ENCODE measurements around the gene GM2A. TPM values are rescaled to one million over a fixed set of nuclear protein-coding genes. Genes with fewer than 3 reads are reported as not detected.
A peak's percentile ranks its signal among the peaks of the same experiment; 100 is the strongest.

GM2A gene
- total and polyA plus RNA-seq, 2 of the 8 experiments (the other 6 are each of a cell fraction or from before 2014, with no cell fraction given), result 18.5 to 32.2 TPM

GRCh38 chr5:151252762-151253604 lies at the start of gene GM2A (continued):
- no peak for TF ChIP-seq RXRA (IDR thresholded peaks at IDR 0.05; ENCODE audit: insufficient read depth, low read depth, low read length)
- TF ChIP-seq EGR1 (IDR thresholded peaks at IDR 0.05; ENCODE audit: borderline replicate concordance, low read depth, low read length), result peak; percentile 88; the same call in 1 of the 2 replicates
- TF ChIP-seq CREB1 (IDR thresholded peaks at IDR 0.05), result no peak
- TF ChIP-seq SIN3A (conservative IDR thresholded peaks at IDR 0.05 in 1 of 2, IDR thresholded peaks at IDR 0.05 in 1 of 2; ENCODE audit: low read depth in 1 of 2, low read length in 2 of 2), result 0 out of 4 replicates have a peak, but pooled peaks of 1 of the 2 experiments have one; percentile 13
- peak; percentile 79 for TF ChIP-seq CEBPB (IDR thresholded peaks at IDR 0.05; ENCODE audit: low read depth, low read length)
- no peak for TF ChIP-seq GABPA (IDR thresholded peaks at IDR 0.05; ENCODE audit: borderline replicate concordance, insufficient read depth, low read length)
- TF ChIP-seq EP300 (IDR thresholded peaks at IDR 0.05; ENCODE audit: borderline replicate concordance in 1 of 2, low read depth in 2 of 2, low read length in 2 of 2), result no peak
- no peak; a peak in 1 of 4 replicates for TF ChIP-seq RAD21 (IDR thresholded peaks at IDR 0.05 in 1 of 2, conservative IDR thresholded peaks at IDR 0.05 in 1 of 2; ENCODE audit: low read depth in 2 of 2, low read length in 2 of 2)
- TF ChIP-seq SP1 (IDR thresholded peaks at IDR 0.05; ENCODE audit: low read depth, low read length), result peak; percentile 89
- peak; percentile 88 for TF ChIP-seq TAF1 (IDR thresholded peaks at IDR 0.05; ENCODE audit: low read depth, low read length)
- TF ChIP-seq GTF2F1 (IDR thresholded peaks at IDR 0.05; ENCODE audit: borderline replicate concordance, low read depth, low read length), result no peak
- TF ChIP-seq TBP (IDR thresholded peaks at IDR 0.05; ENCODE audit: low read depth, low read length), result peak; percentile 89
- 0 out of 2 replicates have a peak, but pooled peaks have one; percentile 4 for TF ChIP-seq USF2 (IDR thresholded peaks at IDR 0.05; ENCODE audit: low read length)
- TF ChIP-seq CHD2 (IDR thresholded peaks at IDR 0.05; ENCODE audit: low read length), result no peak; the same call in 1 of the 2 replicates
- TF ChIP-seq HDAC2 (IDR thresholded peaks at IDR 0.05; ENCODE audit: borderline replicate concordance in 1 of 2, low read depth in 2 of 2, low read length in 2 of 2), result no peak
- no peak for TF ChIP-seq RBBP5 (IDR thresholded peaks at IDR 0.05; ENCODE audit: borderline replicate concordance, low read depth, low read length)
- peak; percentile 86 for TF ChIP-seq MAX (IDR thresholded peaks at IDR 0.05)
- no peak for TF ChIP-seq CTCF (IDR thresholded peaks at IDR 0.05; ENCODE audit: control extremely low read depth in 1 of 3, insufficient read depth in 1 of 3, low read depth in 1 of 3, low read length in 3 of 3)
- peak; percentile 86 for TF ChIP-seq POLR2AphosphoS5 (IDR thresholded peaks at IDR 0.05; ENCODE audit: low read depth, low read length)
